A549 (cell line): ENCODE results near the gene MYO10. TPM values are rescaled to one million over a fixed set of nuclear protein-coding genes. Genes with fewer than 3 reads are reported as not detected.

ENCODE experiments used
- ATAC-seq, 2 experiments: fragments of 200-7000 bp in 1 of 2; fragments of >200 bp in 1 of 2; cut with Nextera tagmentation in 1 of 2; cut with Tn5 transposase in 1 of 2; 3 replicates each; pipeline versions ENCODE4 v1.8.0 to v1.9.1; 2018 to 2020; ENCODE audit warnings: mild to moderate bottlenecking in 1 of 2, moderate library complexity in 1 of 2
- CTCF ChIA-PET: fragments of 300-600 bp; sonication (Branson Sonifier 250); formaldehyde crosslinking; extraction: SDS; loops from one replicate; lab custom pipeline; 2021; ENCODE audit warnings: antibody characterized with exemption, inconsistent platforms; lab: Yijun Ruan, JAX
- POLR2A ChIA-PET: fragments of 350-600 bp; formaldehyde crosslinking; extraction: SDS; loops from one replicate; lab custom pipeline; 2021; ENCODE audit warnings: antibody characterized with exemption, inconsistent platforms; lab: Yijun Ruan, JAX
- DNase-seq, 2 experiments: peaks; one replicate each; pipeline versions ENCODE4 v3.0.0 to v3.0.0-alpha.2; 2011 to 2016; ENCODE audit warnings: low read depth in 1 of 2, low spot score in 1 of 2
- FAIRE-seq: peaks from 2 replicates; lab custom pipeline; 2011; peaks lifted over from hg19 to GRCh38; lab: Jason Lieb, UNC
- H3K27ac ChIP-seq, 2 experiments: fragments of >200 bp; sonication (Bioruptor Twin); formaldehyde crosslinking; 3 replicates each; pipeline ENCODE4 v1.5.1; 2016 to 2017
- H3K4me1 ChIP-seq: fragments of >200 bp; sonication (Bioruptor Twin); formaldehyde crosslinking; 3 replicates; pipeline ENCODE4 v1.6.1; 2016
- H3K4me2 ChIP-seq: fragments of >200 bp; sonication (Bioruptor Twin); formaldehyde crosslinking; 3 replicates; pipeline ENCODE4 v1.6.1; 2016
- H3K4me3 ChIP-seq: fragments of >200 bp; sonication (Bioruptor Twin); formaldehyde crosslinking; 3 replicates; pipeline ENCODE4 v1.5.1; 2016
- H3K9me3 ChIP-seq: fragments of >200 bp; sonication (Bioruptor Twin); formaldehyde crosslinking; 3 replicates; pipeline ENCODE4 v1.6.1; 2016
- BHLHE40 ChIP-seq: IDR thresholded peaks from 2 replicates; pipeline ENCODE4 v1.6.1; 2012; ENCODE audit warnings: low read depth, low read length, inconsistent platforms
- CBX2 ChIP-seq: fragments of 200-600 bp; sonication (generic); IDR thresholded peaks from 2 replicates; pipeline ENCODE4 v1.6.1; 2016; ENCODE audit warnings: low read depth, mild to moderate bottlenecking, borderline replicate concordance
- FOXS1 ChIP-seq: fragments of 250-450 bp; sonication (Bioruptor Pico); IDR thresholded peaks from 2 replicates; pipeline ENCODE4 v1.5.0; 2020; ENCODE audit warnings: mild to moderate bottlenecking, moderate library complexity
- HDAC2 ChIP-seq: fragments of 200-600 bp; sonication (generic); IDR thresholded peaks from 2 replicates; pipeline ENCODE4 v1.6.1; 2016
- HOXB13 ChIP-seq: fragments of 250-450 bp; sonication (Bioruptor Pico); IDR thresholded peaks from 2 replicates; pipeline ENCODE4 v1.5.0; 2020; ENCODE audit warnings: low read depth, mild to moderate bottlenecking, moderate library complexity
- JUNB ChIP-seq: fragments of >200 bp; sonication (Bioruptor Twin); formaldehyde crosslinking; IDR thresholded peaks from 2 replicates; pipeline ENCODE4 v1.6.1; 2016
- MAZ ChIP-seq: fragments of 150-350 bp; IDR thresholded peaks from 2 replicates; pipeline ENCODE4 v1.6.1; 2014; ENCODE audit warnings: antibody characterized with exemption, low read depth, low read length, borderline replicate concordance
- PHF8 ChIP-seq: fragments of 200-600 bp; sonication (generic); IDR thresholded peaks from 2 replicates; pipeline ENCODE4 v1.6.1; 2016; ENCODE audit warnings: low read depth, mild to moderate bottlenecking, antibody characterized with exemption, moderate library complexity, borderline replicate concordance
- POLR2AphosphoS2 ChIP-seq: conservative IDR thresholded peaks from 2 replicates; pipeline ENCODE4 v1.6.1; 2012; ENCODE audit warnings: low read length, improper control_type of control experiment, inconsistent platforms
- RAD21 ChIP-seq, 2 experiments: fragments of >200 bp in 1 of 2; sonication (Bioruptor Twin) in 1 of 2; formaldehyde crosslinking in 1 of 2; IDR thresholded peaks in 1 of 2; conservative IDR thresholded peaks in 1 of 2; 2 replicates in 1 of 2; 3 replicates in 1 of 2; pipeline ENCODE4 v1.6.1; 2012 to 2018; ENCODE audit warnings: inconsistent platforms in 1 of 2
- SREBF2 ChIP-seq: fragments of 450-650 bp; IDR thresholded peaks from 2 replicates; pipeline ENCODE4 v1.6.1; 2014; ENCODE audit warnings: mild to moderate bottlenecking, moderate library complexity
- TP53 ChIP-seq: fragments of 250-450 bp; sonication (Bioruptor Pico); IDR thresholded peaks from 2 replicates; pipeline ENCODE4 v1.5.0; 2021; ENCODE audit warnings: mild to moderate bottlenecking, moderate library complexity
- WGBS: methylation state at CpG from one replicate; pipeline ENCODE4 v1.1.6; 2017; ENCODE audit errors: missing lambda C conversion rate; 5-methylcytosine and 5-hydroxymethylcytosine counted together
- polyA plus RNA-seq, 4 experiments: library from polyadenylated mRNA; depleted of rRNA in 3 of 4; stranded (reverse); fragments of >200 nt; fragmentation: RNase III in 1 of 4; extraction: RNeasy Plus Mini Kit Qiagen cat#74134 plus additional on column Dnase treatment in 1 of 4; gene quantifications; 2 replicates in 3 of 4; 3 replicates in 1 of 4; pipeline ENCODE4 v1.2.3, GENCODE V29; 2011 to 2017
- TF ChIP-seq, protein P1 (sequence below): fragments of >200 bp; sonication (Bioruptor Twin); formaldehyde crosslinking; IDR thresholded peaks from 3 replicates; pipeline ENCODE4 v1.5.1; 2016
- TF ChIP-seq, protein P2 (sequence below): fragments of >200 bp; sonication (Bioruptor Twin); formaldehyde crosslinking; IDR thresholded peaks from 2 replicates; pipeline ENCODE4 v1.6.1; 2016
- TF ChIP-seq, protein P3 (sequence below): fragments of 150-350 bp; IDR thresholded peaks from 2 replicates; pipeline ENCODE4 v1.6.1; 2014; ENCODE audit warnings: low read depth, mild to moderate bottlenecking, low read length
- TF ChIP-seq, protein P4 (sequence below): IDR thresholded peaks from 2 replicates; pipeline ENCODE4 v1.6.1; 2012
- TF ChIP-seq, protein P5 (sequence below): IDR thresholded peaks from 2 replicates; pipeline ENCODE4 v1.6.1; 2012; ENCODE audit warnings: low read depth, borderline replicate concordance

The MYO10 gene
- polyA plus RNA-seq, 2 of the 4 experiments (the other 2 are of a cell fraction): 68.0 to 68.5 TPM

DNA sequence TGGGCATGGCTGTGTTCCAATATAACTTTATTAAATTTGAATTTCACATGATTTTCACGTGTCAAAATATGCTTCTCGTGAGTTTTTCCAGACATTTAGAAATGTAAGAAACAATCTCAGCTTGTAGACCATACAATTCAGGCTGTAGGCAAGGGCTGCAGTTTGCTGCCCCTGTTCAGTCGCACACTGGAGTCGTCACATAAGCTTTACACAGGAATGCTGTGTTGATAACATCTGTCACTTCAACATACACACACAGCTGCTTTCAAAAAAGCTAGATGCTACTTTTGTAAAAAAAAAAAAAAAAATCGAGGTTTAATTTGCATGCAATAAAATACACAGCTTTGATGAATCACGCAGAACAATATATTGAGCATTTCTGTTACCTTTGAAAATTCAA, 77.9 kb downstream of the MYO10 start (continued):
- TF ChIP-seq, protein P1, sequence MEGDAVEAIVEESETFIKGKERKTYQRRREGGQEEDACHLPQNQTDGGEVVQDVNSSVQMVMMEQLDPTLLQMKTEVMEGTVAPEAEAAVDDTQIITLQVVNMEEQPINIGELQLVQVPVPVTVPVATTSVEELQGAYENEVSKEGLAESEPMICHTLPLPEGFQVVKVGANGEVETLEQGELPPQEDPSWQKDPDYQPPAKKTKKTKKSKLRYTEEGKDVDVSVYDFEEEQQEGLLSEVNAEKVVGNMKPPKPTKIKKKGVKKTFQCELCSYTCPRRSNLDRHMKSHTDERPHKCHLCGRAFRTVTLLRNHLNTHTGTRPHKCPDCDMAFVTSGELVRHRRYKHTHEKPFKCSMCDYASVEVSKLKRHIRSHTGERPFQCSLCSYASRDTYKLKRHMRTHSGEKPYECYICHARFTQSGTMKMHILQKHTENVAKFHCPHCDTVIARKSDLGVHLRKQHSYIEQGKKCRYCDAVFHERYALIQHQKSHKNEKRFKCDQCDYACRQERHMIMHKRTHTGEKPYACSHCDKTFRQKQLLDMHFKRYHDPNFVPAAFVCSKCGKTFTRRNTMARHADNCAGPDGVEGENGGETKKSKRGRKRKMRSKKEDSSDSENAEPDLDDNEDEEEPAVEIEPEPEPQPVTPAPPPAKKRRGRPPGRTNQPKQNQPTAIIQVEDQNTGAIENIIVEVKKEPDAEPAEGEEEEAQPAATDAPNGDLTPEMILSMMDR: no peak
- TF ChIP-seq, protein P2, sequence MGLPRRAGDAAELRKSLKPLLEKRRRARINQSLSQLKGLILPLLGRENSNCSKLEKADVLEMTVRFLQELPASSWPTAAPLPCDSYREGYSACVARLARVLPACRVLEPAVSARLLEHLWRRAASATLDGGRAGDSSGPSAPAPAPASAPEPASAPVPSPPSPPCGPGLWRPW: no peak
- TF ChIP-seq, protein P3, sequence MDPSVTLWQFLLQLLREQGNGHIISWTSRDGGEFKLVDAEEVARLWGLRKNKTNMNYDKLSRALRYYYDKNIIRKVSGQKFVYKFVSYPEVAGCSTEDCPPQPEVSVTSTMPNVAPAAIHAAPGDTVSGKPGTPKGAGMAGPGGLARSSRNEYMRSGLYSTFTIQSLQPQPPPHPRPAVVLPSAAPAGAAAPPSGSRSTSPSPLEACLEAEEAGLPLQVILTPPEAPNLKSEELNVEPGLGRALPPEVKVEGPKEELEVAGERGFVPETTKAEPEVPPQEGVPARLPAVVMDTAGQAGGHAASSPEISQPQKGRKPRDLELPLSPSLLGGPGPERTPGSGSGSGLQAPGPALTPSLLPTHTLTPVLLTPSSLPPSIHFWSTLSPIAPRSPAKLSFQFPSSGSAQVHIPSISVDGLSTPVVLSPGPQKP: no peak
- no peak for TF ChIP-seq HDAC2
- no peak for TF ChIP-seq HOXB13 (CRISPR knock-in tag)
- TF ChIP-seq, protein P4, sequence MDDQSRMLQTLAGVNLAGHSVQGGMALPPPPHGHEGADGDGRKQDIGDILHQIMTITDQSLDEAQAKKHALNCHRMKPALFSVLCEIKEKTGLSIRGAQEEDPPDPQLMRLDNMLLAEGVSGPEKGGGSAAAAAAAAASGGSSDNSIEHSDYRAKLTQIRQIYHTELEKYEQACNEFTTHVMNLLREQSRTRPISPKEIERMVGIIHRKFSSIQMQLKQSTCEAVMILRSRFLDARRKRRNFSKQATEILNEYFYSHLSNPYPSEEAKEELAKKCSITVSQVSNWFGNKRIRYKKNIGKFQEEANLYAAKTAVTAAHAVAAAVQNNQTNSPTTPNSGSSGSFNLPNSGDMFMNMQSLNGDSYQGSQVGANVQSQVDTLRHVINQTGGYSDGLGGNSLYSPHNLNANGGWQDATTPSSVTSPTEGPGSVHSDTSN: no peak
- TF ChIP-seq RAD21 (conservative IDR thresholded peaks at IDR 0.05 in 1 of 2, IDR thresholded peaks at IDR 0.05 in 1 of 2): no peak

DNA sequence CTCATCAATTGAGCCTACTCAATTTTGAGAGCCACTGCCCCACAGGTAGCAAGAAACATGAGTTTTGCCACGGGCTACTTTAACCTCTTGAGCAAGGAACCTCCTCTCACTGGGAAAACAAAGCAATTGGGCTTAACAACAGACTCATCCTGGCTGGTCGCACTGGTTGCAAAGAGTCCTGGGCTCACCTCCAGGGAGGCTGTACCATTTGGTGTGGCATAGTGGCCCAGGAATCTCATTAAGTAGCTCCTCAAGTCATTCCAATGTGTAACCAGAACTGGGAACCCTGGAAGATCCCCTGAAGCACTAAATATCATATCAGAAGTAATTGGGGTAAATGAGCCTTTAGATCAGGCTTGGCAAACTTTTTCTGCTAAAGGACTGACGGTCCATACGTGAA, 78.5 kb downstream of the MYO10 start:
- POLR2A ChIA-PET: no interaction called here
- peak overlapping the region in 1 of 2 experiments; percentile 45; a peak in 2 of 6 replicates for H3K27ac ChIP-seq
- FAIRE-seq: no peak
- H3K4me3 ChIP-seq: no peak overlapping the region
- DNase-seq: no peak
- peaks cover 55% of the 10 kb centered on the region for H3K4me1 ChIP-seq
- peaks cover 5% of the 10 kb centered on the region; the same call in 2 of the 3 replicates for H3K9me3 ChIP-seq
- H3K4me2 ChIP-seq: no peak overlapping the region
- TF ChIP-seq CBX2: no peak
- no peak for TF ChIP-seq MAZ
- no peak for TF ChIP-seq FOXS1 (CRISPR knock-in tag)
- no peak for TF ChIP-seq BHLHE40
- TF ChIP-seq, protein P5, sequence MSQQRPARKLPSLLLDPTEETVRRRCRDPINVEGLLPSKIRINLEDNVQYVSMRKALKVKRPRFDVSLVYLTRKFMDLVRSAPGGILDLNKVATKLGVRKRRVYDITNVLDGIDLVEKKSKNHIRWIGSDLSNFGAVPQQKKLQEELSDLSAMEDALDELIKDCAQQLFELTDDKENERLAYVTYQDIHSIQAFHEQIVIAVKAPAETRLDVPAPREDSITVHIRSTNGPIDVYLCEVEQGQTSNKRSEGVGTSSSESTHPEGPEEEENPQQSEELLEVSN: no peak
- no peak for TF ChIP-seq TP53
- CTCF ChIA-PET: interaction anchor here (0.5 to 4.3 kb wide), 8 partner anchors 8 to 333 kb away, joined by 3 to 15 read pairs (median 4); no protein-coding TSS in a partner anchor
- no peak for ATAC-seq
- WGBS: 88% methylated on average over 4 of the region's 4 CpGs

DNA sequence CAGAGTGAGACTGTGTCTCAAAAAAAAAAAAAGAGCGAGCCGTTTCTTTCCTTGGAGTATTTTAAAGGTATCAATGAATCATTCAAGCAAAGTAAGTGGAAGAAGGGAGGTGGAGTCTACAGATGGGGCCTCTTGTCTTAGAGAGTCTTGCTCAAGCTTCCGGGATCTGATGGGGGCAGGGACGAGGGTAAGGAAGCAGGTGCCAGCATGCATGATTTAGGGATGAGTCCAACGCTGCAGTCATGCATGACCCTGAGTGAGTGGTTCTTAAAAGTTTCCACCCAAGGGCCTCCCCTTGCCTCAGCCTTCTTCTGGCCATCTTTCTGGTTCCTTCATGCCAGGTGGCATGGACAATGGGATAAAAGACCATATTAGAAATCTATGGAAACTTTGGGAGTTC, 79.6 kb downstream of the MYO10 start:
- no peak overlapping the region for H3K4me3 ChIP-seq
- 0 out of 3 replicates have a peak overlapping the region, but pooled peaks have one; percentile 4 for H3K4me2 ChIP-seq
- ChIA-PET POLR2A (no interaction called here), CTCF (interaction anchor here (1.2 to 4.3 kb wide), 3 partner anchors 11 to 58 kb away, joined by 3 to 15 read pairs (median 5); no protein-coding TSS in a partner anchor)
- H3K9me3 ChIP-seq: peaks cover 5% of the 10 kb centered on the region; the same call in 2 of the 3 replicates
- H3K4me1 ChIP-seq: peaks cover 55% of the 10 kb centered on the region
- DNase-seq (peak in 1 of 2 experiments; percentile 36), FAIRE-seq (no peak), ATAC-seq (peak; percentile 44 to 73)
- H3K27ac ChIP-seq: peak overlapping the region in 1 of 2 experiments; percentile 45; a peak in 2 of 6 replicates
- TF ChIP-seq MAZ (no peak), POLR2AphosphoS2 (no peak), CBX2 (no peak), JUNB (no peak), PHF8 (no peak), SREBF2 (no peak)
- TF ChIP-seq, protein P1: no peak
- 57% methylated on average over 5 of the region's 5 CpGs for WGBS
